SHP77 treated with DMSO at 0.1 percent for 48 hours (cell line): ENCODE measurements around the gene UNC13A.

ENCODE experiments used
- DNase-seq: peaks from one replicate; lab custom pipeline; 2025; lab: John Stamatoyannopoulos, UW

UNC13A gene

GRCh38 chr19:17687857-17688784 lies at the start of gene UNC13A:
TSS of gene UNC13A (minus strand) at chr19:17688354. CDS start at chr19:17688199, 155 bp downstream.
- DNase-seq = no peak

GRCh38 chr19:17737690-17738153 lies 49.6 kb upstream of the UNC13A start:
- DNase-seq = no peak

- no peak for DNase-seq
These were observed 47.3 kb upstream of the UNC13A start for GRCh38 chr19:17735410-17735809.

GRCh38 chr19:17734146-17734545 lies 46.0 kb upstream of the UNC13A start:
- no peak for DNase-seq

DNA sequence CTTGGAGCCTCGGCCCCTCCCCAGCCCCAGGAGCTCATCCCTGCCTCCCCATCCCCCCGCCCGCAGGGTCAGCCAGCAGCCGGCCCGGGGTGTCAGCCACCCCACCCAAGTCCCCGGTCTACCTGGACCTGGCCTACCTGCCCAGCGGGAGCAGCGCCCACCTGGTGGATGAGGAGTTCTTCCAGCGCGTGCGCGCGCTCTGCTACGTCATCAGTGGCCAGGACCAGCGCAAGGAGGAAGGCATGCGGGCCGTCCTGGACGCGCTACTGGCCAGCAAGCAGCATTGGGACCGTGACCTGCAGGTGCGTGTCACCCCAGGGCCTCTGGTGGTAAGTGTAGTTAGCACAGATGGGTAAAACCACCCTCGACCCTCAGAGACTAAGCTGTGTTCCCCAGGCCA lies 45.0 kb upstream of the UNC13A start:
- no peak for DNase-seq

- no peak for DNase-seq
These were observed 39.7 kb upstream of the UNC13A start for GRCh38 chr19:17727843-17728242.

GRCh38 chr19:17726964-17727773 lies 39.0 kb upstream of the UNC13A start:
- no peak for DNase-seq

GRCh38 chr19:17726136-17726741 lies 38.1 kb upstream of the UNC13A start:
- DNase-seq = no peak

GRCh38 chr19:17725422-17726078 lies 37.4 kb upstream of the UNC13A start:
- DNase-seq = no peak

GRCh38 chr19:17724655-17725054 lies 36.5 kb upstream of the UNC13A start:
- no peak for DNase-seq

GRCh38 chr19:17722655-17723240 lies 34.6 kb upstream of the UNC13A start:
- DNase-seq = no peak

GRCh38 chr19:17721821-17722220 lies 33.7 kb upstream of the UNC13A start:
- no peak for DNase-seq

DNA sequence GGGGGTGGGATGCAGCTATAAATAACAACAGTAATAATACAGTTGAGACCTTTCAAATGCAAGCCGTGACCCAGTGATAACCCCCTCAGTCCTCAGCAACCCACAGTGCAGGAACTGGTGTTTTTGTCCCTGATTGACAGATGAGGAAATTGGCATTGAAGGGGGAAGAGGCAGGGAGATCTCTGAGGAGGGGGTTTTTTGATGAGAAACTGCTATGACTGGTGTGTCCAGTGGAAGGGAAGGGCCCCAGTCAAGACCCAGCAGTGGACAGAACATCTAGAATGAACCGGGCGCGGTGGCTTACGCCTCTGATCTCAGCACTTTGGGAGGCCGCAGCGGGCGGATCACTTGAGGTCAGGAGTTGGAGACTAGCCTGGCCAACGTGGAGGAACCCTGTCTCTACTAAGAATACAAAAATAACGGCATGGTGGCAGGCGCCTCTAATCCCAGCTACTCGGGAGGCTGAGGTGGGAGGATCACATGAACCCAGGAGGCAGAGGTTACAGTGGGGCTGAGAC lies 33.0 kb upstream of the UNC13A start:
- DNase-seq = no peak

- no peak for DNase-seq
These were observed 32.3 kb upstream of the UNC13A start for GRCh38 chr19:17720440-17720839.

DNA sequence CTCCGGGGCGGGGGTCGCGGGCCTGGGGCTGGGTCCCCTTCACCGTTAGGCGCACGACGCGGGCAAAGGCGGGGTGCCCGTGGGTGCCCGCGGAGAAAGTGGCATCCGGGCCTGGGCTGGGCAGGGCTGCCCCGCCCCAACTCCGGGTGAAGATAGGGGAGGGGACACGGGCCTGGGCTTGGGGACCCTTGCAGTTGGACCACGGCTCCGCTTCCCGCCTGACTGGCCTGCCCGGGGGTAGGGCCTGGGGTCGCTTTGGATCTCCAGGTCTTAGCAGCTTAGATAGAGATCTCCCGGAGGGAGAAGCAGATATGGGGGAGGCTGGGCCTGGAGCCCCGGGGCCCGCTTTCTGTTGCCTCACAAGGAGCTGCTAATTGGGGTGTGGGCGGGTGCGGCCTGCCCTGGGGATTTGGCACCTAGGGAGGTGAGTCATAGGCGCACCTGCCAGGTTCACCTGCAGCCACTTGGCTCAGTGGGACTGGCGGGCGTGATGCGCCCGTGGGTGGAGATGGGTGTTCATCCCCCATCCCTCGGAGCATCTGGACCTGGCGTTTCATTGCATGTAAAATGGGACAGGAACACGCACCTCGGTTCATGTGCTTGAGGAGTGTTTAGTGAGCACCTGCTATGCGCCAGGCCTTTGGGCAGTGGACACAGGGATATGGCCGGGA lies 31.7 kb upstream of the UNC13A start:
- DNase-seq = no peak

GRCh38 chr19:17718947-17719711 lies 31.0 kb upstream of the UNC13A start, which contains the start of gene MAP1S:
TSS of gene MAP1S (plus strand) at chr19:17719480. CDS start at chr19:17719503, 23 bp downstream.
- no peak for DNase-seq

GRCh38 chr19:17718550-17718946 lies 30.4 kb upstream of the UNC13A start:
- DNase-seq = no peak

DNA sequence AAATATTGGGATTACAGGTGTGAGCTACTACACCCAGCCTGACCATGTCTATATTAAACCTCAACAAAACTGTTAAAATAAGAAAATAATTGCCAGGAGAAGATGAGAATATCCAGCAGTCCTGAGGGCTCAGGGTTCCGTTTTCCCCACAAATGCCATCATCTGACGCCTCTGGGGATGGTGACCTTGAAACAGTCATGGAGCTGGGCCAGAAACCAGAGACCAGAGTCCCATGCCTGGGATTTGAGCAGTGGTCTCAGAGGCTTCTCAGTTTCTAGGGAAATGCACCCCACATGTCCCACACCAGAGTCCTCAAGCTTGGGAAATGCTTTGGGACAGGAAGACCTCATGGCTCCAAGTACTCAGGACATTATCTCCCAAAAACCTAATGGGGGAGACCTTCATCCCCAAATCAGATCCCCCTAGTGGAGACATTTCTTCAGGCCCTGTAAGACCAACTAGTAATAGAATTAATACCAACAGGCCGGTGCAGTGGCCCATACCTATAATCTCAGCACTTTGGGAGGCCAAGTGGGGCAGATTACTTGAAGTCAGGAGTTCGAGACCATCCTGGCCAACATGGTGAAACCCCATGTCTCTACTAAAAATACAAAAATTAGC lies 28.3 kb upstream of the UNC13A start:
- no peak for DNase-seq

GRCh38 chr19:17711851-17712250 lies 23.7 kb upstream of the UNC13A start:
- DNase-seq = no peak
